ENCODE data around the gene FAM107A.

DNA sequence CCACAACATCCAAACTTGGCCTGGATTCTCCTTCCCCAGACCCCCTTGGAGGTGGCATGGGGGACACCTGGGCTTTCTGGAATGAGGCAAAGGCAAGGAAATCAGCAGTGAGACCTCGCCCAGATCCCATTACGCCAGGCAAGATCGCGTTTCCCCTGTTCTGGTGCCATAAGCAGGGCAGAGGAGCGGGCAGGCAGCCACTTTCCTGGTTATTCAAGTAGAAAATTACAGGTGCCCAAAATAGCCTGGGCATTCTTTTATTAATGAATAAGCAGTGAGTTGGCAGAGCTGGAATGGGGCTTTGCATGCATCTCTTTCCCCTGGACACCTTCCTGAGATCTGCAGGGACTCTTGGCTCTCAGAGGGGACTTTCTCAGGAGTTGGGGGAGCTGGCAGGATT is 31.5 kb upstream of the FAM107A start:
- TF ChIP-seq EZH2 (IDR thresholded peaks at IDR 0.05; ENCODE audit: low read depth, unreplicated experiment) = no peak
- TF ChIP-seq, protein P1, sequence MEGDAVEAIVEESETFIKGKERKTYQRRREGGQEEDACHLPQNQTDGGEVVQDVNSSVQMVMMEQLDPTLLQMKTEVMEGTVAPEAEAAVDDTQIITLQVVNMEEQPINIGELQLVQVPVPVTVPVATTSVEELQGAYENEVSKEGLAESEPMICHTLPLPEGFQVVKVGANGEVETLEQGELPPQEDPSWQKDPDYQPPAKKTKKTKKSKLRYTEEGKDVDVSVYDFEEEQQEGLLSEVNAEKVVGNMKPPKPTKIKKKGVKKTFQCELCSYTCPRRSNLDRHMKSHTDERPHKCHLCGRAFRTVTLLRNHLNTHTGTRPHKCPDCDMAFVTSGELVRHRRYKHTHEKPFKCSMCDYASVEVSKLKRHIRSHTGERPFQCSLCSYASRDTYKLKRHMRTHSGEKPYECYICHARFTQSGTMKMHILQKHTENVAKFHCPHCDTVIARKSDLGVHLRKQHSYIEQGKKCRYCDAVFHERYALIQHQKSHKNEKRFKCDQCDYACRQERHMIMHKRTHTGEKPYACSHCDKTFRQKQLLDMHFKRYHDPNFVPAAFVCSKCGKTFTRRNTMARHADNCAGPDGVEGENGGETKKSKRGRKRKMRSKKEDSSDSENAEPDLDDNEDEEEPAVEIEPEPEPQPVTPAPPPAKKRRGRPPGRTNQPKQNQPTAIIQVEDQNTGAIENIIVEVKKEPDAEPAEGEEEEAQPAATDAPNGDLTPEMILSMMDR (conservative IDR thresholded peaks at IDR 0.05; ENCODE audit: low read depth in 2 of 2) = no peak
- no peak for TF ChIP-seq POLR2AphosphoS5 (IDR thresholded peaks at IDR 0.05; ENCODE audit: low read depth)
- TF ChIP-seq, protein P2, sequence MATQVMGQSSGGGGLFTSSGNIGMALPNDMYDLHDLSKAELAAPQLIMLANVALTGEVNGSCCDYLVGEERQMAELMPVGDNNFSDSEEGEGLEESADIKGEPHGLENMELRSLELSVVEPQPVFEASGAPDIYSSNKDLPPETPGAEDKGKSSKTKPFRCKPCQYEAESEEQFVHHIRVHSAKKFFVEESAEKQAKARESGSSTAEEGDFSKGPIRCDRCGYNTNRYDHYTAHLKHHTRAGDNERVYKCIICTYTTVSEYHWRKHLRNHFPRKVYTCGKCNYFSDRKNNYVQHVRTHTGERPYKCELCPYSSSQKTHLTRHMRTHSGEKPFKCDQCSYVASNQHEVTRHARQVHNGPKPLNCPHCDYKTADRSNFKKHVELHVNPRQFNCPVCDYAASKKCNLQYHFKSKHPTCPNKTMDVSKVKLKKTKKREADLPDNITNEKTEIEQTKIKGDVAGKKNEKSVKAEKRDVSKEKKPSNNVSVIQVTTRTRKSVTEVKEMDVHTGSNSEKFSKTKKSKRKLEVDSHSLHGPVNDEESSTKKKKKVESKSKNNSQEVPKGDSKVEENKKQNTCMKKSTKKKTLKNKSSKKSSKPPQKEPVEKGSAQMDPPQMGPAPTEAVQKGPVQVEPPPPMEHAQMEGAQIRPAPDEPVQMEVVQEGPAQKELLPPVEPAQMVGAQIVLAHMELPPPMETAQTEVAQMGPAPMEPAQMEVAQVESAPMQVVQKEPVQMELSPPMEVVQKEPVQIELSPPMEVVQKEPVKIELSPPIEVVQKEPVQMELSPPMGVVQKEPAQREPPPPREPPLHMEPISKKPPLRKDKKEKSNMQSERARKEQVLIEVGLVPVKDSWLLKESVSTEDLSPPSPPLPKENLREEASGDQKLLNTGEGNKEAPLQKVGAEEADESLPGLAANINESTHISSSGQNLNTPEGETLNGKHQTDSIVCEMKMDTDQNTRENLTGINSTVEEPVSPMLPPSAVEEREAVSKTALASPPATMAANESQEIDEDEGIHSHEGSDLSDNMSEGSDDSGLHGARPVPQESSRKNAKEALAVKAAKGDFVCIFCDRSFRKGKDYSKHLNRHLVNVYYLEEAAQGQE (IDR thresholded peaks at IDR 0.05; ENCODE audit: unreplicated experiment) = no peak
- TF ChIP-seq ZNF331 (CRISPR knock-in tag; IDR thresholded peaks at IDR 0.05; ENCODE audit: low read depth) = no peak
- TF ChIP-seq EZH2phosphoT487 (IDR thresholded peaks at IDR 0.05; ENCODE audit: unreplicated experiment) = no peak
- TF ChIP-seq ZNF114 (CRISPR knock-in tag; IDR thresholded peaks at IDR 0.05) = no peak
- TF ChIP-seq, protein P3, sequence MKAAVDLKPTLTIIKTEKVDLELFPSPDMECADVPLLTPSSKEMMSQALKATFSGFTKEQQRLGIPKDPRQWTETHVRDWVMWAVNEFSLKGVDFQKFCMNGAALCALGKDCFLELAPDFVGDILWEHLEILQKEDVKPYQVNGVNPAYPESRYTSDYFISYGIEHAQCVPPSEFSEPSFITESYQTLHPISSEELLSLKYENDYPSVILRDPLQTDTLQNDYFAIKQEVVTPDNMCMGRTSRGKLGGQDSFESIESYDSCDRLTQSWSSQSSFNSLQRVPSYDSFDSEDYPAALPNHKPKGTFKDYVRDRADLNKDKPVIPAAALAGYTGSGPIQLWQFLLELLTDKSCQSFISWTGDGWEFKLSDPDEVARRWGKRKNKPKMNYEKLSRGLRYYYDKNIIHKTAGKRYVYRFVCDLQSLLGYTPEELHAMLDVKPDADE (IDR thresholded peaks at IDR 0.05) = no peak
- TF ChIP-seq JUNB (IDR thresholded peaks at IDR 0.05; ENCODE audit: unreplicated experiment) = no peak
- no peak for TF ChIP-seq CREB1 (CRISPR knock-in tag; IDR thresholded peaks at IDR 0.05; ENCODE audit: low read depth)
- TF ChIP-seq STAT1 (IDR thresholded peaks at IDR 0.05; ENCODE audit: unreplicated experiment) = no peak
